IMR-90 (cell line): ENCODE measurements around the gene AJAP1. TPM values are rescaled to one million over a fixed set of nuclear protein-coding genes. Genes with fewer than 3 reads are reported as not detected.

Experiments used
- ATAC-seq: fragments of 200-7000 bp; cut with Tn5 transposase; 2 replicates; pipeline ENCODE4 v1.9.1; 2020; ENCODE audit warnings: low read depth, mild to moderate bottlenecking, moderate library complexity
- BruUV-seq: library from RNA; stranded (reverse); fragments of 400-500 nt; replicated peaks from 2 replicates; lab custom pipeline; 2021; lab: Mats Ljungman, UMichigan
- CTCF ChIA-PET: fragments of 300-600 bp; formaldehyde crosslinking; extraction: SDS; loops from one replicate; lab custom pipeline; 2021; ENCODE audit warnings: antibody characterized with exemption; lab: Yijun Ruan, JAX
- POLR2A ChIA-PET: fragments of 300-600 bp; sonication (Branson Sonifier 250); formaldehyde crosslinking; loops from one replicate; lab custom pipeline; 2022; ENCODE audit warnings: antibody characterized with exemption; ENCODE audit not compliant: unreplicated experiment; lab: Charles Lee
- DNase-seq: peaks from one replicate; pipeline ENCODE4 v3.0.0; 2013
- H2AFZ ChIP-seq: replicated peaks from 2 replicates; pipeline ENCODE3; 2013; ENCODE audit warnings: low read length, mild to moderate bottlenecking; ENCODE audit not compliant: poor library complexity
- H2AK5ac ChIP-seq: 2 replicates; pipeline ENCODE4 v1.6.1; 2013; ENCODE audit warnings: low read depth, low read length, inconsistent platforms
- H2AK9ac ChIP-seq: replicated peaks from 2 replicates; pipeline ENCODE3; 2013; ENCODE audit warnings: mild to moderate bottlenecking, low read depth, low read length, moderate library complexity; ENCODE audit not compliant: poor library complexity
- H2BK120ac ChIP-seq: 2 replicates; pipeline ENCODE4 v1.6.1; 2013; ENCODE audit warnings: low read depth, low read length, inconsistent platforms
- H2BK15ac ChIP-seq: 3 replicates; pipeline ENCODE4 v1.6.1; 2013; ENCODE audit warnings: low read depth, low read length, inconsistent platforms
- H2BK20ac ChIP-seq: 2 replicates; pipeline ENCODE4 v1.6.1; 2013; ENCODE audit warnings: low read depth, mild to moderate bottlenecking, inconsistent platforms, low read length, moderate library complexity
- H2BK5ac ChIP-seq: 2 replicates; pipeline ENCODE4 v1.6.1; 2013; ENCODE audit warnings: mild to moderate bottlenecking, low read depth, low read length, inconsistent platforms; ENCODE audit not compliant: poor library complexity, severe bottlenecking
- H3K14ac ChIP-seq: replicated peaks from 2 replicates; pipeline ENCODE4 v1.6.1; 2013; ENCODE audit warnings: low read depth, low read length, inconsistent platforms
- H3K18ac ChIP-seq: 2 replicates; pipeline ENCODE4 v1.6.1; 2013; ENCODE audit warnings: low read depth, low read length, control low read depth
- H3K23ac ChIP-seq: 2 replicates; pipeline ENCODE4 v1.6.1; 2013; ENCODE audit warnings: low read depth, low read length, inconsistent platforms
- H3K27ac ChIP-seq: 2 replicates; pipeline ENCODE4 v1.5.1; 2013; ENCODE audit warnings: mild to moderate bottlenecking, control low read depth, low read length; ENCODE audit not compliant: insufficient read depth
- H3K27me3 ChIP-seq: 2 replicates; pipeline ENCODE4 v1.6.1; 2013; ENCODE audit warnings: low read length; ENCODE audit not compliant: control insufficient read depth, insufficient read depth
- H3K36me3 ChIP-seq: 2 replicates; pipeline ENCODE4 v1.6.1; 2013; ENCODE audit warnings: low read length, mixed read lengths; ENCODE audit not compliant: control insufficient read depth, insufficient read depth
- H3K4ac ChIP-seq: 2 replicates; pipeline ENCODE4 v1.6.1; 2013; ENCODE audit warnings: low read depth, low read length, inconsistent platforms
- H3K4me1 ChIP-seq: 2 replicates; pipeline ENCODE4 v1.6.1; 2013; ENCODE audit warnings: low read length, mixed read lengths; ENCODE audit not compliant: control insufficient read depth, insufficient read depth
- H3K4me2 ChIP-seq: 2 replicates; pipeline ENCODE4 v1.6.1; 2013; ENCODE audit warnings: low read depth, mild to moderate bottlenecking, control low read depth, low read length, moderate library complexity
- H3K4me3 ChIP-seq: 2 replicates; pipeline ENCODE4 v1.5.1; 2013; ENCODE audit warnings: low read depth, mild to moderate bottlenecking, control low read depth, low read length, moderate library complexity; ENCODE audit not compliant: insufficient read depth
- H3K56ac ChIP-seq: 2 replicates; pipeline ENCODE4 v1.6.1; 2013; ENCODE audit warnings: low read length, inconsistent platforms; ENCODE audit not compliant: insufficient read depth; ENCODE audit errors: extremely low read depth
- H3K79me1 ChIP-seq, 2 experiments: 2 replicates each; pipeline ENCODE4 v1.6.1; 2013; ENCODE audit warnings: low read length in 2 of 2, inconsistent platforms in 1 of 2, low read depth in 1 of 2
- H3K9ac ChIP-seq: 2 replicates; pipeline ENCODE4 v1.6.1; 2013; ENCODE audit warnings: low read depth, low read length, control low read depth
- H3K9me1 ChIP-seq: 2 replicates; pipeline ENCODE4 v1.6.1; 2013; ENCODE audit warnings: low read length, inconsistent platforms; ENCODE audit not compliant: insufficient read depth
- H3K9me3 ChIP-seq: 2 replicates; pipeline ENCODE4 v1.6.1; 2013; ENCODE audit warnings: low read length; ENCODE audit not compliant: control insufficient read depth, insufficient read depth
- H4K20me1 ChIP-seq: 2 replicates; pipeline ENCODE4 v1.6.1; 2013; ENCODE audit warnings: low read length, inconsistent platforms; ENCODE audit not compliant: insufficient read depth
- H4K5ac ChIP-seq: 2 replicates; pipeline ENCODE4 v1.6.1; 2013; ENCODE audit warnings: mild to moderate bottlenecking, low read depth, low read length, control low read depth
- H4K8ac ChIP-seq, 2 experiments: 2 replicates each; pipeline ENCODE4 v1.6.1; 2013; ENCODE audit warnings: low read depth in 2 of 2, low read length in 2 of 2, control low read depth in 1 of 2, inconsistent platforms in 1 of 2
- H4K91ac ChIP-seq: 2 replicates; pipeline ENCODE4 v1.6.1; 2013; ENCODE audit warnings: low read depth, low read length, inconsistent platforms; ENCODE audit not compliant: insufficient read depth
- BHLHE40 ChIP-seq: fragments of 150-350 bp; IDR thresholded peaks from 2 replicates; pipeline ENCODE4 v1.6.1; 2016; ENCODE audit warnings: mild to moderate bottlenecking, low read depth, low read length
- CEBPB ChIP-seq: IDR thresholded peaks from 2 replicates; pipeline ENCODE4 v1.6.1; 2012; ENCODE audit warnings: low read depth, low read length, improper control_type of control experiment
- CHD1 ChIP-seq: IDR thresholded peaks from 2 replicates; pipeline ENCODE4 v1.6.1; 2012; ENCODE audit warnings: low read depth, low read length, improper control_type of control experiment
- CTCF ChIP-seq: conservative IDR thresholded peaks from 2 replicates; pipeline ENCODE4 v1.5.1; 2012; ENCODE audit warnings: mild to moderate bottlenecking, low read depth, low read length, improper control_type of control experiment
- ELK1 ChIP-seq: fragments of 150-350 bp; IDR thresholded peaks from 2 replicates; pipeline ENCODE4 v1.6.1; 2016; ENCODE audit warnings: low read depth, mild to moderate bottlenecking, low read length, moderate library complexity, borderline replicate concordance
- FOS ChIP-seq: fragments of 150-350 bp; IDR thresholded peaks from 2 replicates; pipeline ENCODE4 v1.6.1; 2016; ENCODE audit warnings: low read depth, low read length
- MAFK ChIP-seq: IDR thresholded peaks from 2 replicates; pipeline ENCODE4 v1.6.1; 2012; ENCODE audit warnings: low read depth, low read length, improper control_type of control experiment
- MAZ ChIP-seq: IDR thresholded peaks from 2 replicates; pipeline ENCODE4 v1.6.1; 2012; ENCODE audit warnings: low read depth, mild to moderate bottlenecking, low read length, improper control_type of control experiment, moderate library complexity, borderline replicate concordance
- MXI1 ChIP-seq: IDR thresholded peaks from 2 replicates; pipeline ENCODE4 v1.6.1; 2012; ENCODE audit warnings: low read depth, mild to moderate bottlenecking, low read length, moderate library complexity, borderline replicate concordance
- NFE2L2 ChIP-seq: fragments of 150-350 bp; IDR thresholded peaks from 2 replicates; pipeline ENCODE4 v1.6.1; 2016; ENCODE audit warnings: low read depth, mild to moderate bottlenecking, low read length
- POLR2A ChIP-seq: IDR thresholded peaks from 2 replicates; pipeline ENCODE4 v1.6.1; 2012; ENCODE audit warnings: mild to moderate bottlenecking, low read depth, low read length
- RAD21 ChIP-seq: IDR thresholded peaks from 2 replicates; pipeline ENCODE4 v1.6.1; 2012; ENCODE audit warnings: low read length, improper control_type of control experiment
- RCOR1 ChIP-seq: IDR thresholded peaks from 2 replicates; pipeline ENCODE4 v1.6.1; 2012; ENCODE audit warnings: mild to moderate bottlenecking, low read length, improper control_type of control experiment; ENCODE audit not compliant: insufficient replicate concordance
- RFX5 ChIP-seq: IDR thresholded peaks from 2 replicates; pipeline ENCODE4 v1.8.0; 2012; ENCODE audit warnings: low read depth, mild to moderate bottlenecking, low read length, moderate library complexity
- SMC3 ChIP-seq: fragments of 150-350 bp; IDR thresholded peaks from 2 replicates; pipeline ENCODE4 v1.6.1; 2016; ENCODE audit warnings: low read depth, mild to moderate bottlenecking, antibody characterized with exemption, low read length, moderate library complexity
- USF2 ChIP-seq: fragments of 150-350 bp; IDR thresholded peaks from 2 replicates; pipeline ENCODE4 v1.6.1; 2017; ENCODE audit warnings: mild to moderate bottlenecking, antibody characterized with exemption, low read length, low read depth
- WGBS, 2 experiments: methylation state at CpG; one replicate each; pipeline versions ENCODE4 v1.1.5 to v1.1.7; 2013; ENCODE audit warnings: missing lambda C conversion rate in 2 of 2; ENCODE audit not compliant: insufficient read length in 1 of 2; ENCODE audit errors: extremely low coverage in 2 of 2; 5-methylcytosine and 5-hydroxymethylcytosine counted together
- dilution Hi-C: fragments of 300-500 bp; cut with HindIII; formaldehyde crosslinking; loops from one replicate; pipeline ENCODE4 v1.14.3; 2018; ENCODE audit warnings: low sequenced_read_pairs; ENCODE audit not compliant: unreplicated experiment
- in situ Hi-C: fragments of 300-500 bp; cut with MboI; formaldehyde crosslinking; loops from 3 replicates; pipeline ENCODE4 v1.14.3; 2019; ENCODE audit warnings: low sequenced_read_pairs, inconsistent platforms, mixed read lengths
- intact Hi-C: fragments of 100-400 bp; cut with micrococcal nuclease; formaldehyde crosslinking; loops from 2 replicates; pipeline ENCODE4 v1.10.0; 2022
- polyA plus RNA-seq, 3 experiments: library from polyadenylated mRNA; depleted of rRNA; stranded (reverse); fragments of >200 nt; gene quantifications; 2 replicates each; pipeline ENCODE4 v1.2.3, GENCODE V29; 2012; ENCODE audit warnings: low replicate concordance in 1 of 3
- total RNA-seq: library from RNA; depleted of rRNA; stranded (reverse); fragments of >200 nt; gene quantifications from 2 replicates; pipeline ENCODE4 v1.2.3, GENCODE V29; 2012

AJAP1 gene
- total and polyA plus RNA-seq, 2 of the 4 experiments (the other 2 are of a cell fraction), result under 0.01 to 0.02 TPM

- CTCF ChIA-PET, result no interaction called here
- BruUV-seq, result no TSS peak
- no peaks in the 10 kb centered on the region for H3K9me1 ChIP-seq
- no peak overlapping the region for H3K14ac ChIP-seq
- H3K79me1 ChIP-seq, result no peaks in the 10 kb centered on the region
- ATAC-seq (no peak), DNase-seq (no peak)
- H3K27me3 ChIP-seq, result no peaks in the 10 kb centered on the region
- no peak overlapping the region for H3K4me2 ChIP-seq
- H2BK120ac ChIP-seq, result no peak overlapping the region
- H2BK15ac ChIP-seq, result no peak overlapping the region
- peaks cover 71% of the 10 kb centered on the region for H3K9me3 ChIP-seq
- H2AK5ac ChIP-seq, result no peak overlapping the region
- H4K91ac ChIP-seq, result no peak overlapping the region
- no peak overlapping the region for H3K9ac ChIP-seq
- in situ Hi-C loops, result no loop called here
- H4K20me1 ChIP-seq, result no peaks in the 10 kb centered on the region
- TF ChIP-seq CHD1, result no peak
- no peak for TF ChIP-seq BHLHE40
- no peak for TF ChIP-seq CTCF
- TF ChIP-seq CEBPB, result no peak
- no peak for TF ChIP-seq USF2
- TF ChIP-seq RFX5, result no peak
- TF ChIP-seq MAFK, result no peak
- TF ChIP-seq MAZ, result no peak
- TF ChIP-seq RAD21, result no peak
- no peak for TF ChIP-seq SMC3
- no peak for TF ChIP-seq FOS
- no peak for TF ChIP-seq MXI1
- TF ChIP-seq NFE2L2, result no peak
- no peak for TF ChIP-seq ELK1
- no peak for TF ChIP-seq RCOR1
- no peak for TF ChIP-seq POLR2A
- no peaks in the 10 kb centered on the region for H3K4me1 ChIP-seq
- no peaks in the 10 kb centered on the region for H3K36me3 ChIP-seq
- dilution Hi-C loops, result no loop called here
- no peak overlapping the region for H2AK9ac ChIP-seq
- H4K8ac ChIP-seq, result no peak overlapping the region
- no peak overlapping the region for H3K56ac ChIP-seq
- POLR2A ChIA-PET, result no interaction called here
- WGBS, 2 experiments, result 76% methylated on average over 5 of the region's 24 CpGs; no CpG with 5 or more reads in 1 of the 2 experiments
- no peak overlapping the region for H2AFZ ChIP-seq
- H4K5ac ChIP-seq, result no peak overlapping the region
- intact Hi-C loops, result no loop called here
- H3K4ac ChIP-seq, result no peak overlapping the region
- H3K23ac ChIP-seq, result no peak overlapping the region
- H3K27ac ChIP-seq, result no peak overlapping the region
- H3K4me3 ChIP-seq, result no peak overlapping the region
- H2BK20ac ChIP-seq, result no peak overlapping the region
- H3K18ac ChIP-seq, result no peak overlapping the region
- H2BK5ac ChIP-seq, result no peak overlapping the region
Measured at GRCh38 chr1:4689271-4689935, 35.0 kb downstream of the AJAP1 start.
